ENCODE results near the gene CDC5L.

GRCh38 chr6:44444853-44445252 is 57.3 kb downstream of the CDC5L start:
- TF ChIP-seq EZH2phosphoT487 (conservative IDR thresholded peaks at IDR 0.05; ENCODE audit: low read length) (no peak), CTCF (IDR thresholded peaks at IDR 0.05; ENCODE audit: insufficient read depth, low read length, poor library complexity, severe bottlenecking) (no peak)
